NCI-H2196 (cell line): ENCODE measurements around the gene STRIT1.
"Not testable (repeated sequence)": the region's sequence is repeated elsewhere in the genome, so short reads cannot be mapped to it uniquely, and the experiment has no call there.

Experiments used
- DNase-seq: peaks from one replicate; lab custom pipeline; 2025; ENCODE audit not compliant: unreplicated experiment; lab: John Stamatoyannopoulos, UW

The STRIT1 gene

DNA sequence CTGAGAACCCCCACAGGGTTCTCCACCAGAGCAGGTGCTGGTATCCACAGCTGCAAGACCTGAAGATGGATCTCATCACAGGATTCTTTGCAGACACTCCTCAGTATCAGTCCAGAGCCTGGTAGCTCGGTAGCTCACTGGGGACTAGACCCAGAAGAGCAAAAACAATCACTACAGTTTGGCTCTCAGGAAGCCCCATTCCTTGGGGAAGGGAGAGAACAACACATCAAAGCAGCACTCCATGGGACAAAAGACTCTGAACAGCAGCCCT is 22.2 kb downstream of the STRIT1 start:
- DNase-seq, result no peak

DNA sequence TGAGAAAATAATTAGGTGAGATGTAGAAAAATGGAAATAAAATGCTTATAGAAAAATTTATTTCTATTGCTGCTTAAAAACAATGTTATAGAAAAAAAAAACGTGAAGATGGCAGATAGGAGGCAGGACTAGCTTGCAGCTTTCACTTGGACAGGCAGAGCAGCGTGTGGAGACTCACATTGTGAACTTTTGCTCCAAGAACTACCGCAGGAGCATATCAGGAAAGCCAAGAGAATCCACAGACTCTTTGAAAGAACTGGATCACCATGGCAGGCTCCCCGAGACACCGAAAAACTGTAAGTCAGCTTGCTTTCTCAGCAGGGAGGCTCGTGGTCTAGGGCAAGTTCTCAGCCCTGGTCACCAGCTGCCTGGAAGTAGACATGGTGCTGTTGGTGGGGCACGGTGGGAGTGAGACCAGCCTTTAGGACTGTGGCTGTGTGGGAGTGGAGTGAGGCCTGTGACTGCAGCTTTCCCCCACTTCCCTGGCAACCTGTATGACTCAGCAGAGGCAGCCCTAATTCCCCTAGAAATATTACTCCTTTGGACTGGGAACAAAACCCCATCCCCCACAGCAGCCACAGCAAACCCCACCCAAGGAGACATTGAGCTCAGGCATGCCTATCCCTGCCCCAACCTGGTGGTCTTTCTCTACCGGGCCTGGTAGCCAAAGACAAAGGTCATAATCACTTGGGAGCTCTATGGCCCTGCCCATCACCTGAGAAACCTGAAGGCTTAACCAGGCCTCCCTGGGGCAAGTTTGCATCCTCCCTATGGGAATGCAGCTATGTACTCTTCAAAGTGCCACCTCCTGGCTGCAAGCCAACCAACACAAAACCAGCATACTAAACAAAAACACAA is 22.8 kb downstream of the STRIT1 start:
- no peak for DNase-seq

DNA sequence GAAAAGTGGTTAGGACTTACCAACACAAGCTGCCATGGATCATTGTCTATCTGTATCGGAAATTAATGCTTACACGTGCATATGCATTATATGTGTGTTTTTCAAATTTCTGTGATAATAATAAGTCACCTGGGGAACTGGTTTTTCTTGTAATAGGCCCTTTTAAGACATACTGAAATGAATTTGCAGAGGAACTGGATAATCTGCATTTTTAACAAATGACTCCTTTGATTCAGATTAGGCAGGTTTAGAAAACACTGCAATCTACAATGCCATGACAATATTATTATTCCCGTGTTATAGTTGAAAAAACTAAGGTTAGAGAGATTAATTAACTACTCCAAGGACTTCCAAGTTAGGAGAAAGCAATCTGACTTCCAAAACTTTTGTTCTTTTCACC is 23.4 kb downstream of the STRIT1 start:
- DNase-seq, result no peak

DNA sequence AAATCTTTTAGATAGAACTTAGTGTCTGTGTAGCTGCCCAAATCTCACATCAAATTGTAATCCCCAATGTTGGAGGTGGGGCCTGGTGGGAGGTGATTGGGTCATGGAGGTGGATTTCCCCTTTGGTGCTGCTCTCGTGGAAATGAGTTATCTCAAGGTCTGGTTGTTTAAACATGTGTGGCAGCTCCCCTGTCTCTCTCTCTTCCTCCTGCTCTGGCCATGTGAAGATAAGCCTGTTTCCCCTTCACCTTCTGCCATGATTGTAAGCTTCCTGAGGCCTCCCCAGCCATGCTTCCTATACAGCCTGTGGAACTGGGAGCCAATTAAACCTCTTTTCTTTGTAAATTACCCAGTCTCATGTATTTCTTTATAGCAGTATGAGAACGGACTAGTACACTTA is 30.6 kb downstream of the STRIT1 start:
- not testable (repeated sequence) for DNase-seq

DNA sequence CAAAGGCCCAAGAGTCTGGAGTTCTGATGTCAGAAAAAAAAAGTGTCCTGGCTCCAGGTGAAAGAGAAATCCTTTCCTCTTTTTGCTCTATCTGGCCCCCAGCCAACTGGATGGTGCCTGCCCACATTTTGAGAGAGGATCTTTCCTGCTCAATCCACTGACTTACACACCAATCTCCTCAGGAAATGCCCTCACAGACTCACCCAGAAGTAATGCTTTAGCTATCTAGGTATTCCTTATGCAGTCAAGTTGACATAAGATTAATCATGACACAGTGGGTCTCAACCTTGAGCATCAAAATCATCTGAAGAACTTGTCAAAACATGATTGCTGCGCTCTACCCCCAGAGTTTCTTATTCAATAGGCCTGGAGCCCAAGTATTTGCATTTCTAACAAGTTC is 31.2 kb downstream of the STRIT1 start:
- no peak for DNase-seq

DNA sequence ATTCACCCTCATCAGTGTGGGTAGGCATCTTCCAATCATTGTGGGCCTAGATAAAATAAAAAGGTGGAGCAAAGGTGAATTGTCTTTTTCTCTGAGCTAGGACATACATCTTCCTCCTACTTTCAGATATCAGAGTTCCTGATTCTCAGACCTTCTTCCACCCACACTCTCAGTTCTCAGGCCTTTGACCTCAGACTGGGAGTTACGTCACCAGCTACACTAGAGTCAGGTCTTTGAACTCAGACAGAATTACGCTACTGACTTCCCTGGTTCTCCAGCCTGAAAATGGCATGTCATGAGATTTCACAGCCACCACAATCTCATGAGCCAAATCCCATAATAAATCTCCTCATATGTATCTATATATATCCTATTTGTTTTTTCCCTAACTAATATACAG is 39.0 kb downstream of the STRIT1 start:
- no peak for DNase-seq

DNA sequence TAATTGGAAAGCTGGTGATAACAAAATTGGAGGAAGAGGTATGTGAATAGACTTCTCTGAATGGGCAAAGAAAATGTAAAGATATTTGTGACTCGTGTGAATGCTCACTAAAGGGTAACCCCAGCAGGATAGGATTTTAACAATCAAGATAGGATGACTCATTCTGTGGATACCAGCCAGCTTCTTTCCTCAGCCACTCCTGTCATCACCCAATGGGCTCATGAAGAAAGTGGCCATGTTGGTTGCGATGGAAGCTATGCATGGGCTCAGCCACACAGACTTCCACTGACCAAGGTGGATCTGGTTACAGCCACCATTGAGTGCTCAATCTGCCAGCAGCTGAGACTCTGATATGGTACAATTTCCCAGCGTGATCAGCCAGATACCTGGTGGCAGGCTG is 40.9 kb downstream of the STRIT1 start:
- DNase-seq, result no peak

DNA sequence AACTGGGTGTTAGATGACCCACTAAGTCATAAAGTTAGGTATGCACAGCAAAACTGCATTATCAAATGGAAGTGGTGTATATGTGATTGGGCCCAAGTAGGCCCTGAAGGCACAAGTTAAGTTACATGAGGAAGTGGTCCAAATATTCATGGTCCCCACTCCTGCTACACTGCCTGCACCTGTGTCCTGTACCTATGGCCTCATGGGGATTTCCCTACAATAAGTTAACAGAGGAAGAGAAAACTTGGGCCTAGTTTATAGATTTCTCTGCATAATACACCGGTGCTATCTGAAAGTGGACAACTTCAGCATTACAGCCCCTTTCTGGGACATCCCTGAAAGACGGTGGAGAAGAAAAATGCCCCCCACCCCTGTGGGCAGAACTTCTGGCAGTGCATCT is 41.5 kb downstream of the STRIT1 start:
- DNase-seq, result no peak

DNA sequence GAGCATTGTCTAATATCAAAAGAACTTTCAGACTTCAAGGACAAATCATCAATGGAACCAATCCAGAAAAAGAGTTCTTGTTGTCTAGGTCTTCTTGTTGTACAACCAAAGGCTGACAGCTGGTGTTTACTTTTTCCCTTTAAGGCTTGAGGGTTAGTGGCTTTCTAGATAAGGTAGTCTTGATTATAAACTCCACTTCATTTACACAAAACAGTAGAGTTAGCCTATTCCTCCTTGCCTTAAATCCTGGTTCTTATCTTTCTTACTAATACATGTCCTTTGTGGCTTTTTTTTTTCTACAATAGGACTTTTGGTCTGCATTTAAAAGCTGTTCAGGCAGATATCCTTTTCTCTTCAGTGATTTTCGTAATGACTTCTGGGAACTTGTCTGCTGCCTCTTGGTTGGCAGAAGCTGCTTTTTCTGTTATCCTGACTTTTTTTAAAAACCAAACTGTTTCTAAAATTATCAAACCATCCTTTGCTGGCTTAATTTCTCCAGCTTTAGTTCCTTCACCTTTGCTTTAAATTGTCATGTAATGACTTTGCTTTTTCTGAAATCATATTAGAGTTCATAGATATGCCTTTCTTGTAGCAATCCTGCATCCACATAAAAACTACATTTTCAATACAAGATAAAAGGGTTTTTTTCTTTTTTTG is 44.8 kb downstream of the STRIT1 start:
- no peak for DNase-seq

DNA sequence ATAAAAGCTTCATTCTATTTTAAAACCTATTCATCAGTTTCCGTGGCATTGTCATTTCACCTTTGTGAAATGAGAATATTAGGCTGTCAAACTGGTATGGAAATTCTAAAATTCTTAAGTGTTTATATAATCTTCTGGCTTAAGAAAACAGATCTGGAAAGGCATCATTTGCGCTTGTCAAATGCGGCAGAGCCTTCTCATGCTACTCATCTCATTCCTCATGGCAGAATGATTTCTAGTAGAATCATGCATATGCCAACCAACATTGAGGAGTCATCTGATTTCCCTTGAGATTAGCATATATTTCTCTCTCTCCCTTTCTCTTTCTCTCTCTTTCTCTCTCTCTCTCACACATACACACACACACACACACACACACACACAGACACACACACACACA is 48.8 kb downstream of the STRIT1 start:
- no peak for DNase-seq

DNA sequence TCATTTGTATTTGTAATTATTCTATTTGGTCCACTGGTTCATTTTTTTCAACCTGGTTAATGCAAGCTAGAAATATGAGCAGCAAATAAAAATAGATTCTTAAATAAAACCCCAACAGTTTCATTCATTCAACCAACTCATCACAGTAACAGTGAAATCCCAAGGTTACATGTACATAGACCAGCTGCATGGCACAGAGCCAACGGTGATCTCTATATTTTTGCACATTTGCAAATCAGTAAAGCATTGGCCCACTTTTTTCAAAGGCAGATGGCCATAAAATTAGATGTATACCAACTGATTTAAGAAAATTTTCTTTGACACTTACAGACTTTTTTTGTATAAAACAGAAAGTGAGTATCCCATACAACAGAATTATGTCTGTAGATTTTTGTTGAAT is 49.3 kb downstream of the STRIT1 start:
- no peak for DNase-seq

DNA sequence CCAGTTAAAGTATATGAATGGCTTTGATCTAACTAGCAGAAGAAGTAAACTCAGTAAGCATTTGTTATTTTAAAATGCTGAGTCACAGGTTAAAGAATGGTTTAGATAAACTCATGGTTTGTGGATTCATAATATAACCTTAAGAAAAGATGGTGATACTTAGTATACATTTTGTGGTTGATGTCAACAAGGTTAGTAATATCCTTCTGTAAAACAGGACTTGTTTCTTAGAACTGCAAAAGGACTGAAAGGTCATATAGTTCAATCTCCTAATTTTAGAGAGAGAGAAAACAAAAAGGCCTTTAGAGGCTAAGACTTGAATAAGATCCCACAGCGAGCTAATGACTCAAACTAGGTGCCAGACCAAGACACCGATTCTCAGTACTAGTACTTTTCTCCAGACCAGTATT is 50.0 kb downstream of the STRIT1 start:
- no peak for DNase-seq

DNA sequence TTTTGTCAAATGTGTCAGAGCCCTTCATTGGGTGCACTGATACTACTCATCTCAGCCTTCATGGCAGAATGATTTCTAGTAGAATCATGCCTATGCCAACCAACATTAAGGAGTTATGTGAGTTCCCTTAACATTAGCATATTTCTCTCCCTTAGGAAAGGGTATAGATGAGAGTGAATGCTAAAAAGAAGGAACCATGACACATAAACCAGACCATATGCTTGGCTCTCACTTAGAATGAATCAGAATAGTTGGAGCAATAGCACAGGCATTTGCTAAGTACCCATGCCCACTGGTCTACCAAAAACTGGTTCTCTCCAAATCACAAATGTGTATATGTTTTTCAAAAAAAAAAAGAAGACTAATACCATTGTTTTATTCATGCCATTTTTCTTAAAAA is 51.1 kb downstream of the STRIT1 start:
- no peak for DNase-seq

DNA sequence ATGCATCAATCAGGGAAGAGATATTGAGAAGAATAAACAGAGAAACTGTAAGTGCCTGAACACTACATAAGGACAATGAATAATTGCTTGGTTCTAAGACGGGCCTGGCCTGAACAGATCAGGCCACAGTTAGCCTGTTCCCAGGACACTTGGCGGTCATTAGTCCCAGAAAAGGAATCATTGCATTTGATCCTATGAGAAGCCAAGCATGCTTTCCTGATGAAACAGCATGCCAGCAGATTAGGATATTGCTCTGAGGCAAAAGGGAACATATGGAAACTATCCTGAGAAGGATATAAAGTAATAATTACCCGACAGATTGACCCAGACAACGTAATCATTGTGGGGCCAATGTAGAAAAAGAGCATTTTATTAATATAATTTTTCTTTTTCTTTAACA is 51.9 kb downstream of the STRIT1 start:
- DNase-seq, result no peak
